ENCODE results near the gene C19orf47.
A peak's percentile ranks its signal among the peaks of the same experiment; 100 is the strongest.
"Not testable (repeated sequence)": the region's sequence is repeated elsewhere in the genome, so short reads cannot be mapped to it uniquely, and the experiment has no call there.

Gene C19orf47

DNA sequence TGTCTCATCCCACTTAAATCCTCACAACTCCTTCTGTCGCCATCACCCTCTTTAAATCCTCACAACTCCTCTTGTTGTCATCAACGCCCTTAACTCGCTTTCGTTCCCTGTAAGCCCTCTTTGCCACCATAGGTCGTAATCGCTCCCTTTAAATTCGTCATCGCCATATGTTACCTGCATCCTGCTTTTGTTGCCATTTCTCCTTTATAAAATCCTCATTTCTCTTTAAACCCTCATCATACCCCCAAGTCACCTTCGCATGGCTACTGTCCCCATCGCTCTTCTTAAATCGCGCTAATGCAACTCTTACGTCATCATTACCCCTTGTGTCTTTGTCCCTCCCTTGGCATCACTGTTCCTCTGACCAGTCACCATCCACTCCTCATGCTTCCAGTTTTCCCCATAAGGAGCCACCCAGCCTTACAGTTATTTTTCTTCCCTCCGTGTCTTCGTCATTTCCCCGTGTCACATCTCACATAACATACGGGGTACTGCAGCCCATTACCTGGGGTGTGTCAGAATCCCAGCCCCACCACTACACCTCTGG lies 837 bp upstream of the C19orf47 start:
- peak; percentile 35 for DNase-seq (ENCODE audit: low spot score)

GRCh38 chr19:40344422-40344821 lies 3.8 kb downstream of the C19orf47 start:
- DNase-seq (ENCODE audit: low spot score) = no peak

GRCh38 chr19:40342644-40343311 lies 5.4 kb downstream of the C19orf47 start:
- no peak for DNase-seq (ENCODE audit: low spot score)

GRCh38 chr19:40341601-40342482 lies 6.4 kb downstream of the C19orf47 start:
- DNase-seq (ENCODE audit: low spot score) = no peak

GRCh38 chr19:40339018-40339728 lies 9.0 kb downstream of the C19orf47 start:
- DNase-seq (ENCODE audit: low spot score) = no peak

DNA sequence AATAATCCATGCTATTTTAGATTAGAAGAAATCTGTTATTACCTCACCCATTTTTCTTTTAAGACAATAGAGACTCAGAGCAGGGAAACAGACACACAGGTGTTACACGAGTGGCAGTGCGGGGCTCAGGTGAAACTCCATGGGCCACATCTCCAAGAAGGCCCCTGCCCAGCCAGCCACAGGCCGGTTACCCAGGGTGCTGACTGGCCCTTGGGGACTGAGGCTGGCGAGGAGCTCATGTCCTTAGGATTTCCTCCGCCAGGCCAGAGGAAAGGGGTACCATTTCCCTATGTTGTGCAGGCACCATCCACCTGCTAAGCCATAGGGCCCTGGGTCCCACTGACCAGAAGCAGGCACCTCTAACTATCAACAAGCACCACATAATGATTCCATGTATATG lies 10.6 kb downstream of the C19orf47 start:
- DNase-seq (ENCODE audit: low spot score) = no peak

- DNase-seq (ENCODE audit: low spot score) = no peak
Observed at GRCh38 chr19:40337107-40337506, 11.1 kb downstream of the C19orf47 start.

DNA sequence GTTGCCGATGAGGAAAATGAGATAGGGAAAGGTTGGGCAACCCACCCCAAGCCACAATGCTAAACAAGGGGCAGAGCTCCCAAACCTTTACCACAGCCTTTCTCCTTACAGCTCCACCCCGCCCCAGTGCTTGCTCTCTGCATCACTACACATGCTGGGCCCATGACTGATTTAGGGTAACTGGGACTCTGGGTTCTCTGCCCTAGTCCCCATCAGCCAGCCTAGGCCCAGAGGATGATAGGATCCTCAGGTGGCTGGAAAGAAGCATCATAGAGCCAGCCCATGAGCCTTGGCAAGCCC lies 11.6 kb downstream of the C19orf47 start:
- DNase-seq (ENCODE audit: low spot score) = no peak

DNA sequence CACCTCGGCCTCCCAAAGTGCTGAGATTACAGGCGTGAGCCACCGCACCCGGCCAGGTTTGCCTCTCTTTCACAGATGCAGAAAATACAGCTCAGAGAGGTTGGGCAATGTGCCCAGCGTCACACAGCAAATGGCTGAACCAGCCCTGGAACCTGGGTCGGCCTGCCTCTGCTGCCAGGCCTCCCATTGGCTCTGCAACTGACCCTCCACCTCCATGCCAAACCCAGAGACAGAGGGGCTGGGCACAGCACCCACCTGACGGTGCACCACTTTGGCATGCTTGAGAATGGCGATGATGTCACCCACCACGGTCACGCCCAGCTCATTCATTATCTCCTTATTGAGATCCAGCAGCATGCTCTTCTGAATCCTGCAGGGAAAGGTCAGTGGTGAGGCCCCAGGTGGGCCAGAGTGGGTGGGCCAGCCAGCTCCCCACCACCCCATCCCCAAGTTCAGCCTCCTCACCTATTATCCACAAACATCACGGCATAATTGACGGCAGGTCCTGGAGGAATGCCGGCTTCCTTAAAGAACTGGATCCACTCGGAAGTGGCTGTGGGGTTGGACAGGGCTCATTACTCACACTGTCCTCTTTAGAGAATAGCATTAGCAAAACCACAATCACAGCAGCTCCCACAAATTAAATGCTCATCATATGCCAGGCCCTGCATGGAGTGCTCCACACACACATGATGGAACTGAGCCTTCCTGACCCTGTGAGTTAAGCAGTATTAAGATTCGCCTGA lies 12.2 kb downstream of the C19orf47 start:
- DNase-seq (ENCODE audit: low spot score) = no peak

DNA sequence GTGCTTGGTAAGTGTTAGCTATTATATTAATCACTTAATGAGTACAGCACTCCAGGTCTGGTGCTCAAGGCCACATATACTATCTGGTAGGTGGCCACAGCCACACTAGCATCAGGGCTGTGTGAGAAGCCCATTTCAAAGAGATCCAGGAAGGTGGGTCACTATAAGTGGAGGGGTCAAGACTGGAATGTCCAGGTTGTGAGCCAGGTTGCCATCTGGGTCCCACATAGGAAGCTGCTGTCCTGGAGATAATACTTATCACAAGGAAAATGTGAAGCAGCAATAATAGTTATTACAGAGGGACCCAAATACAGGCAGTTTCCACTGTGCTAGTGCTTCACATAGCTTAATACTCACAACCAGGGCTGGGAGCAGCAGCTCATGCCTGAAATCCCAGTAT lies 13.1 kb downstream of the C19orf47 start:
- DNase-seq (ENCODE audit: low spot score) = no peak

DNA sequence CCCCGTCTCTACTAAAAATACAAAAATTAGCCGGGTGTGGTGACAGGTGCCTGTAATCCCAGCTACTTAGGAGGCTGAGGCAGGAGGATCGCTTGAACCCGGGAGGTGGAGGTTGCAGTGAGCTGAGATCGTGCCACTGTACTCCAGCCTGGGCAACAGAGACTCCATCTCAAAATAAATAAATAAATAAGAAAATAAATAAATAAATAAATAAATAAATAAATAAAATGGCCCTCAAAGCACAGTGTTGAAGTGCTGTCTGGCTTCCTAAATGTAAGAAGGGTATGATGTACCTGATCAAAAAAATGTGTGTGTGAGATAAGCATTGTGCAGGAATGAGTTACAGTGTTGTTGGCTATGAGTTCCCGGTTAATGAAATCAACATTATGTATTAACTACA lies 15.1 kb downstream of the C19orf47 start:
- not testable (repeated sequence) for DNase-seq (ENCODE audit: low spot score)

- DNase-seq (ENCODE audit: low spot score) = no peak
Observed at GRCh38 chr19:40332669-40333068, 15.5 kb downstream of the C19orf47 start.

- DNase-seq (ENCODE audit: low spot score) = no peak
Observed at GRCh38 chr19:40331052-40331451, 17.1 kb downstream of the C19orf47 start.

DNA sequence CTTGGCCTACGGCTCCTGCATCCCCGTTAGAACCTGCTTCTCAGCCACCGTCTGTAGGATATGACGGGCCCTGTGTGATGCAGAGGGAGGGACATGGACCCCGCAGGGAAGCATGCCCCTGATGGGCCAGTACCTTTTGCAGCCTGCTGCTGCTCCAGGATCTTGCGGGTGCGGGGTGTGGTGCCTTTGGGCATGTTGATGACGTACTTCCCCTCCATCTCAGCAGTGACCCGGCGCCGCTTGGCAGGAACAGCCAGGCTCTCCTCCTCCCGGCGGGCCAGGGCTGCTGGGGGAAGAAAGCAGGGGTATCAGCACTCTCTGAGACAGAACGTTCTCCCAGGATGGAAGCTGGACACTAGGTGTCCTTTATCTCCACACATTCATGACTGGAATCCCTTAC lies 22.0 kb downstream of the C19orf47 start:
- DNase-seq (ENCODE audit: low spot score) = no peak

GRCh38 chr19:40323705-40324104 lies 24.5 kb downstream of the C19orf47 start:
- DNase-seq (ENCODE audit: low spot score) = no peak

- no peak for DNase-seq (ENCODE audit: low spot score)
Observed at GRCh38 chr19:40322951-40323615, 25.1 kb downstream of the C19orf47 start.

DNA sequence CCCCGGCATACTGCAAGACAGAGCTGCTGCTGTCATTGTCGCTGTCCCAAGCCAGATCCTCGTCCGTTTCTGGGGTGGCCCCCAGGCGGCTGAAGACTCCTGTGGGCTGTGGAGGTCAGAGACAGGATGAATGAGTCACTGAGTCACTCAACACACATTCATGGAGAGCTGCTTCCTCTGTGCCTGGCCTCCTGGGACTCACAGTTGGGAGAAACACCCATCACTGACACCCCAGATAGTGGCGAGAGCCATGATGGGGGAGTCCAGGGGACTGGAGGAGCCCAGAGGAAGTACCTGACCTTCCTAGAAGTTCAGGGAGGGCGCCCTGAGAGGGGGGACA lies 26.0 kb downstream of the C19orf47 start:
- no peak for DNase-seq (ENCODE audit: low spot score)

DNA sequence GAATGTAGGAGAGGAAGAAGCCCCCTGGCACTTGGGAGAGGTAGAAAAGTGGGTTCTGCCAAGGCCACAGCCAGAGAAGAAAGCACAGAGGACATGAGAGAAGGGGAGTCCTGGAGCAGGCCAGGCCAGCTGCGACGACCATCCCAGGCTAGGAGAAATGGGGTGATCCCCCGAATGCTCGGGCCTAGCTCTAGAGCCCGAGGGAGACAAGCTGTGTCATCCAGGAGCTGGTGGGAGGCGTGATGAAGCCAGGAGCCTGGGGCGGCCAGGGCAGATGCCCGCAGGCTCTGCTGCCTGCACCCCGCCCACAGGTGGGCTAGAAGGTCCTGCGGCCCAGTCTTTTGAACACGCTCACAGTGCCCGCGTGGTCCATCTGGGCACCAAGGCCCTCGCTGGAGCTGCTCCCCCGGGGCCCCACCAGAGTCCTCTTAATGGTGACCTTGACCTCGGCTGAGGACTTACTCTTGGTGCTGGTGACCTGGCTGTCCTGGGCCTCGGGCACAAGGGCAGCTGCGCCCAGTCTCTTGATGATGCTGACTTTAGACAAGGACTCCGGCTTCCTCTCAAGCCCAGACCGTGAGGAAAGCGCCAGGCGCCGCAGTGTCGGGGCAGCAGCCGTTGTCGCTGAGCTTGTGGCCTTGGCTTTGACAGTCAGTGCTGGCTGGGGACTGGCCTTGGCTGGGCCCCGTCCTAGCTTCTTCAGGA lies 26.5 kb downstream of the C19orf47 start:
- no peak for DNase-seq (ENCODE audit: low spot score)

- DNase-seq (ENCODE audit: low spot score) = no peak
Observed at GRCh38 chr19:40321076-40321475, 27.1 kb downstream of the C19orf47 start.

- DNase-seq (ENCODE audit: low spot score) = no peak
Observed at GRCh38 chr19:40320558-40320935, 27.6 kb downstream of the C19orf47 start.

GRCh38 chr19:40317338-40317737 lies 30.9 kb downstream of the C19orf47 start:
- DNase-seq (ENCODE audit: low spot score) = no peak
